ENCODE measurements around the gene NPIPA1. TPM values are rescaled to one million over a fixed set of nuclear protein-coding genes. Genes with fewer than 3 reads are reported as not detected.
"Not testable (repeated sequence)": the region's sequence is repeated elsewhere in the genome, so short reads cannot be mapped to it uniquely, and the experiment has no call there.

The NPIPA1 gene
- polyA plus RNA-seq (ENCODE audit: insufficient read length in 3 of 3), result 100 to 1,000 TPM; 140 to 167 (median 162) TPM
- long read RNA-seq, donor 1, result 0 reads
- long read RNA-seq, donor 2, result 0 reads
- long read RNA-seq, donor 3, result 0 reads
- long read RNA-seq, donor 4, result 0 reads
- long read RNA-seq, donor 5, result 0 reads
- long read RNA-seq, donor 6, result 0 reads
- long read RNA-seq, donor 7, result 0 reads
- long read RNA-seq, donor 8, result 0 reads
- long read RNA-seq, donor 9, result 0 reads
- long read RNA-seq, donor 10, partial matches to known transcripts, result 0 of 1 reads
- long read RNA-seq, donor 10, other reads (novel, unspliced or antisense), result 0 of 1 reads
- long read RNA-seq, donor 11, result 0 reads
- long read RNA-seq, donor 12, result 0 reads
- long read RNA-seq, donor 13, result 0 reads
- long read RNA-seq, donor 14, result 0 reads
- long read RNA-seq, donor 15, partial matches to known transcripts, result 7 of 7 reads
- long read RNA-seq, donor 15, other reads (novel, unspliced or antisense), result 0 of 7 reads
- long read RNA-seq, donor 16, result 0 reads

DNA sequence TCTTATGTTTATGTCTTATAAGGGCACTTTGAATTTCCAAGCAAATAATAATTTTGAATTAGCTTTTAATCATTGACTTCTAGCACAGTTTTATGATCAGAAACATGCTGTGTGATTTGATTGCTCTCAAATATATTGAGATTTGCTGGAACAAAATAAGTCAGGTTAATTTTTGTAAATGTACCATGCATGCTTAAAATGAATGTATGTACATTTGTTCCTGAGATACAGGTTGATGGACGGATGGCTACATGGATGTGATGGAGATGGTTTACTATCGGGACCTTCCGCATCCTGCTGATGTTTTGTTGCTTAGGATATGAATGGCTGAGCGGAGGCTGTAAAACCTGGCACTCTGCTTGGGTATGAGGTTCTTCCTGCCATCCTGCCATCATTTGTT lies at the start of gene NPIPA1:
NPIPA1 (plus strand) TSS at position 301 of the 400 bp plus-strand sequence; CDS start at position 301, 0 bp downstream.
- not testable (repeated sequence) for DNase-seq (ENCODE audit: extremely low read depth in 1 of 11, low read depth in 9 of 11, low spot score in 4 of 11)

- DNase-seq (ENCODE audit: extremely low read depth in 1 of 11, low read depth in 9 of 11, low spot score in 4 of 11), result not testable (repeated sequence)
These were observed 45.1 kb upstream of the NPIPA1 start for GRCh38 chr16:14892111-14892510.

- not testable (repeated sequence) for DNase-seq (ENCODE audit: extremely low read depth in 1 of 11, low read depth in 9 of 11, low spot score in 4 of 11)
These were observed 41.9 kb upstream of the NPIPA1 start for GRCh38 chr16:14895382-14895781.

- not testable (repeated sequence) for DNase-seq (ENCODE audit: extremely low read depth in 1 of 11, low read depth in 9 of 11, low spot score in 4 of 11)
These were observed 41.2 kb upstream of the NPIPA1 start for GRCh38 chr16:14896023-14896422.

GRCh38 chr16:14897006-14897664 lies 40.1 kb upstream of the NPIPA1 start:
- DNase-seq (ENCODE audit: extremely low read depth in 1 of 11, low read depth in 9 of 11, low spot score in 4 of 11), result not testable (repeated sequence)

GRCh38 chr16:14898162-14898561 lies 39.1 kb upstream of the NPIPA1 start:
- not testable (repeated sequence) for DNase-seq (ENCODE audit: extremely low read depth in 1 of 11, low read depth in 9 of 11, low spot score in 4 of 11)

- not testable (repeated sequence) for DNase-seq (ENCODE audit: extremely low read depth in 1 of 11, low read depth in 9 of 11, low spot score in 4 of 11)
These were observed 33.9 kb upstream of the NPIPA1 start for GRCh38 chr16:14903191-14903957.

GRCh38 chr16:14909744-14910143 lies 27.5 kb upstream of the NPIPA1 start:
- DNase-seq (ENCODE audit: extremely low read depth in 1 of 11, low read depth in 9 of 11, low spot score in 4 of 11), result not testable (repeated sequence)

DNA sequence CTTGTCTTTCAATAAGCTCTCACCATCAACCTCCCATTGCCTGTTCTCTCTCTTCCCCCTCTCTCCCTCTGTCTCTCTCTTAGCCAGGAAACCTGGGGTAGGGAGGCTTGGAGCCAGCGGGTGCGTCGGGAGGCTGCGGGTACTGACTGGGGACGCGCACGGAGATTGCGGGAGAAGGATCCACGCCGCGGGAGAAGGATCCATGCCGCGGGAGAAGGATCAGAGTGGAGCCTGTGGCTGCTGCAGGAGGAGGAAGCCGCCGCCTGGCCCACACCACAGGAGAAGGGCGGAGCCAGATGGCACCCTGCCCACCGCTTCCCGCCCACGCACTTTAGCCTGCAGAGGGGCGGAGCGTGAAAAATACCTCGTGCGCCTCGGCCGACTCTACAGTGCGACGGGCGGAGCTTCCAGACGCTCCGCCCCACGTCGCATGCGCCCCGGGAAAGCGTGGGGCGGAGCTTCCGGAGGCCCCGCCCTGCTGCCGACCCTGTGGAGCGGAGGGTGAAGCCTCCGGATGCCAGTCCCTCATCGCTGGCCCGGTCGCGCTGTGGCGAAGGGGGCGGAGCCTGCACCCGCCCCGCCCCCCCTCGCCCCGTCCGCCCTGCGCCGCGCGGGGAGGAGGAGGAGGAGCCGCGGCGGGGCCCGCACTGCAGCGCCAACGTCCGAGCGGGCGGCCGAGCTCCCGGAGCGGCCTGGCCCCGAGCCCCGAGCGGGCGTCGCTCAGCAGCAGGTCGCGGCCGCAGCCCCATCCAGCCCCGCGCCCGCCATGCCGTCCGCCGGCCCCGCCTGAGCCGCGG lies 26.2 kb upstream of the NPIPA1 start:
- DNase-seq (ENCODE audit: extremely low read depth in 1 of 11, low read depth in 9 of 11, low spot score in 4 of 11), result not testable (repeated sequence)

- DNase-seq (ENCODE audit: extremely low read depth in 1 of 11, low read depth in 9 of 11, low spot score in 4 of 11), result not testable (repeated sequence)
These were observed 25.3 kb upstream of the NPIPA1 start for GRCh38 chr16:14911954-14912353.

GRCh38 chr16:14912588-14912987 lies 24.7 kb upstream of the NPIPA1 start:
- DNase-seq (ENCODE audit: extremely low read depth in 1 of 11, low read depth in 9 of 11, low spot score in 4 of 11), result not testable (repeated sequence)

- DNase-seq (ENCODE audit: extremely low read depth in 1 of 11, low read depth in 9 of 11, low spot score in 4 of 11), result not testable (repeated sequence)
These were observed 18.7 kb upstream of the NPIPA1 start for GRCh38 chr16:14918504-14918903.

- DNase-seq (ENCODE audit: extremely low read depth in 1 of 11, low read depth in 9 of 11, low spot score in 4 of 11), result not testable (repeated sequence)
These were observed 17.2 kb upstream of the NPIPA1 start for GRCh38 chr16:14919837-14920600.

- not testable (repeated sequence) for DNase-seq (ENCODE audit: extremely low read depth in 1 of 11, low read depth in 9 of 11, low spot score in 4 of 11)
These were observed 15.0 kb upstream of the NPIPA1 start for GRCh38 chr16:14922285-14922684.

GRCh38 chr16:14922968-14923367 lies 14.3 kb upstream of the NPIPA1 start:
- not testable (repeated sequence) for DNase-seq (ENCODE audit: extremely low read depth in 1 of 11, low read depth in 9 of 11, low spot score in 4 of 11)

DNA sequence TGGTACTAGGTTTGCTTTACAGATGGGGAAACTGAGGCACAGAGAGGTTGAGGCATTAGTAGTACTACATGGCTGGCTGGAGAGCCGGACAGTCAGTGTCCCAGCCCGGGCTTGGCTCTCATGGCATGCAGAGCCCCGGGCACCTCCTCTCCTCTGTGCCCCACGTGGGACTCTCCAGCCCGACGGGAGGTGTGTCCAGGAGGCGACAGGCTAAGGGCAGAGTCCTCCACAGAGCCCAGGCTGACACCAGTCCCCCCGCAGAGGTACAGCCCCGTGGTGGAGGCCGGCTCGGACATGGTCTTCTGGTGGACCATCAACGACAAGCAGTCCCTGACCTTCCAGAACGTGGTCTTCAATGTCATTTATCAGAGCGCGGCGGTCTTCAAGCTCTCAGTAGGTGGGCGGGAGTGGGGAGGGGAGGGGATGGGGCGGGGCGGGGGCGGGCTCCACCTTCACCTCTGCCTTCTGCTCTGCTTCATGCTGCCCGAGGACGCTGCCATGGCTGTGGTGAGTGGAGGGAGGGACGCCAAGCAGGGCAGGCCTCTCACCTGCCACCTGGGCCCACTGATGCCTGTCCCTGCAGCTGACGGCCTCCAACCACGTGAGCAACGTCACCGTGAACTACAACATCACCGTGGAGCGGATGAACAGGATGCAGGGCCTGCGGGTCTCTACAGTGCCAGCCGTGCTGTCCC lies 13.7 kb upstream of the NPIPA1 start:
- not testable (repeated sequence) for DNase-seq (ENCODE audit: extremely low read depth in 1 of 11, low read depth in 9 of 11, low spot score in 4 of 11)

DNA sequence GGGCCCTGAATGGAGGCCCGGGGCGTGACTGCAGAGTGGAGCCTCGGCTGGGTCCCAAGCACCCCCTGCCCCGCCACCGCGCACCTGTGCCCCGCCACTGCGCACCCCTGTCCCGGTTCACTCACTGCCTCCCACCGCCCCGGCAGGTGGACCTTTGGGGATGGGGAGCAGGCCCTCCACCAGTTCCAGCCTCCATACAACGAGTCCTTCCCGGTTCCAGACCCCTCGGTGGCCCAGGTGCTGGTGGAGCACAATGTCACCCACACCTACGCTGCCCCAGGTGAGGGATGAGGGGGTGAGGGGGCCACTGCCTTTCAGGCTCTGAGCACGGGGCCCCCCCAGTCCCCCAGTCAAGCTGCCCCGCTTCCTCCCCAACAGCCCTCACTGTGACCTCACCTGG lies 12.9 kb upstream of the NPIPA1 start:
- not testable (repeated sequence) for DNase-seq (ENCODE audit: extremely low read depth in 1 of 11, low read depth in 9 of 11, low spot score in 4 of 11)
